Fibroblast of lung (primary cell): Measurements from ENCODE around the gene TDRD7.

Experiments
- EZH2 ChIP-seq: IDR thresholded peaks from 2 replicates; pipeline ENCODE4 v1.5.1; 2012; ENCODE audit warnings: low read length, control low read depth, mild to moderate bottlenecking; ENCODE audit errors: missing control alignments
- TF ChIP-seq, protein P1 (sequence below), 2 donors: IDR thresholded peaks in 1 of 2; conservative IDR thresholded peaks in 1 of 2; 1 replicate in 1 of 2; 2 replicates in 1 of 2; pipeline ENCODE4 v1.5.1; 2011 to 2012; ENCODE audit warnings: low read length in 2 of 2, control low read depth in 1 of 2, inconsistent platforms in 1 of 2, low read depth in 1 of 2, mild to moderate bottlenecking in 1 of 2

DNA sequence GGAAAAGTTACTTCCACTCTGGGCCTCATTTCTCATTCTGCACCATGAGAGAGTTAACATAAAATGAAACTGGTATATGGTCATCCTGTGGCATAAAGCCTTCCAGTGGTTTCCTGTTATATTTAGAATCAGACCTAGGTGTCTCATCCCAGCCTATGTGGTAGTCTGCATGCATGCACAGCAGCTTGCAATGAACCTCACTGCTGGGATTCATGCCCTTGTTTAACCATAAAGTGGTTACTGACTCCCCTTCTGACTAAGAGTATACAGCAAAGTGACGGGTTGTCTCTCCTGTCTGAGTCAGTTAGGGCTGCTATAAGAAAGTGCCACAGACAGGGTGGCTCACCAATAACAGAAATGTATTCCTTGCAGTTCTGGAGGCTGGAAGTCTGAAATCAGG lies 14.7 kb upstream of the TDRD7 start:
- TF ChIP-seq, protein P1, sequence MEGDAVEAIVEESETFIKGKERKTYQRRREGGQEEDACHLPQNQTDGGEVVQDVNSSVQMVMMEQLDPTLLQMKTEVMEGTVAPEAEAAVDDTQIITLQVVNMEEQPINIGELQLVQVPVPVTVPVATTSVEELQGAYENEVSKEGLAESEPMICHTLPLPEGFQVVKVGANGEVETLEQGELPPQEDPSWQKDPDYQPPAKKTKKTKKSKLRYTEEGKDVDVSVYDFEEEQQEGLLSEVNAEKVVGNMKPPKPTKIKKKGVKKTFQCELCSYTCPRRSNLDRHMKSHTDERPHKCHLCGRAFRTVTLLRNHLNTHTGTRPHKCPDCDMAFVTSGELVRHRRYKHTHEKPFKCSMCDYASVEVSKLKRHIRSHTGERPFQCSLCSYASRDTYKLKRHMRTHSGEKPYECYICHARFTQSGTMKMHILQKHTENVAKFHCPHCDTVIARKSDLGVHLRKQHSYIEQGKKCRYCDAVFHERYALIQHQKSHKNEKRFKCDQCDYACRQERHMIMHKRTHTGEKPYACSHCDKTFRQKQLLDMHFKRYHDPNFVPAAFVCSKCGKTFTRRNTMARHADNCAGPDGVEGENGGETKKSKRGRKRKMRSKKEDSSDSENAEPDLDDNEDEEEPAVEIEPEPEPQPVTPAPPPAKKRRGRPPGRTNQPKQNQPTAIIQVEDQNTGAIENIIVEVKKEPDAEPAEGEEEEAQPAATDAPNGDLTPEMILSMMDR (conservative IDR thresholded peaks at IDR 0.05 in 1 of 2, IDR thresholded peaks at IDR 0.05 in 1 of 2; ENCODE audit: low read depth in 1 of 2, low read length in 2 of 2) = no peak
- TF ChIP-seq EZH2 = no peak
